Measurements from ENCODE around the gene BEST2.
A peak's percentile ranks its signal among the peaks of the same experiment; 100 is the strongest.

- TF ChIP-seq CTCF (IDR thresholded peaks at IDR 0.05; ENCODE audit: low read depth, low read length) = peak; percentile 41
- TF ChIP-seq EZH2phosphoT487 (IDR thresholded peaks at IDR 0.05; ENCODE audit: low read depth) = no peak
Observed at GRCh38 chr19:12773571-12773970, 22.0 kb downstream of the BEST2 start.

All from OCI-LY3 (cell line).